ENCODE data around the gene RCOR2.

DNA sequence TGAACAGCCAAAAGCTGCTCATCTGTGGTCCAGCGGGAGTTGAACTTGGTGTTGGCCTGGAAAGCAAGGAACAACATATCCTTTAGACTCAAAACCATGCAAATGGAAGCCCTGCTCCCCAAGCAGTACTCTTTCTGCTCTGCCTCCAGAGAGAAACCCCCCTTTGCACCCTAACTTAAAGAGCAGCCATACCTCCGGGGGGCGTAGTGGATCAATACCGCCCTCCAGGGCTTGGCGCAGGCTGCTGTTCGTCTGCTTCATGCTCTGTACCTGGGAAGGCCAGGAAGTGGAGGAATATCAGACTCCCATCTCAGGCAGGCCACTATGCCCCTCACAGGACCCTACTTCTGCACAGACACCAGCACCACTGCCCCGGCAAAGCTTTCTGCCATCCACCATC lies 4.3 kb downstream of the RCOR2 start:
- TF ChIP-seq, protein P1, sequence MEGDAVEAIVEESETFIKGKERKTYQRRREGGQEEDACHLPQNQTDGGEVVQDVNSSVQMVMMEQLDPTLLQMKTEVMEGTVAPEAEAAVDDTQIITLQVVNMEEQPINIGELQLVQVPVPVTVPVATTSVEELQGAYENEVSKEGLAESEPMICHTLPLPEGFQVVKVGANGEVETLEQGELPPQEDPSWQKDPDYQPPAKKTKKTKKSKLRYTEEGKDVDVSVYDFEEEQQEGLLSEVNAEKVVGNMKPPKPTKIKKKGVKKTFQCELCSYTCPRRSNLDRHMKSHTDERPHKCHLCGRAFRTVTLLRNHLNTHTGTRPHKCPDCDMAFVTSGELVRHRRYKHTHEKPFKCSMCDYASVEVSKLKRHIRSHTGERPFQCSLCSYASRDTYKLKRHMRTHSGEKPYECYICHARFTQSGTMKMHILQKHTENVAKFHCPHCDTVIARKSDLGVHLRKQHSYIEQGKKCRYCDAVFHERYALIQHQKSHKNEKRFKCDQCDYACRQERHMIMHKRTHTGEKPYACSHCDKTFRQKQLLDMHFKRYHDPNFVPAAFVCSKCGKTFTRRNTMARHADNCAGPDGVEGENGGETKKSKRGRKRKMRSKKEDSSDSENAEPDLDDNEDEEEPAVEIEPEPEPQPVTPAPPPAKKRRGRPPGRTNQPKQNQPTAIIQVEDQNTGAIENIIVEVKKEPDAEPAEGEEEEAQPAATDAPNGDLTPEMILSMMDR (IDR thresholded peaks at IDR 0.05): no peak
- TF ChIP-seq ZFX (IDR thresholded peaks at IDR 0.05; ENCODE audit: borderline replicate concordance): no peak
